Mammary epithelial cell (primary cell): Measurements from ENCODE around the gene ZMYND11.

Experiments
- EZH2 ChIP-seq: IDR thresholded peaks from 2 replicates; pipeline ENCODE4 v1.6.1; 2012; ENCODE audit warnings: low read length, inconsistent platforms, borderline replicate concordance
- TF ChIP-seq, protein P1 (sequence below), 2 donors: IDR thresholded peaks in 1 of 2; conservative IDR thresholded peaks in 1 of 2; 2 replicates each; pipeline ENCODE4 v1.5.1; 2011 to 2012; ENCODE audit warnings: inconsistent platforms in 2 of 2, low read length in 2 of 2, mild to moderate bottlenecking in 2 of 2, control low read depth in 1 of 2, low read depth in 1 of 2; ENCODE audit not compliant: insufficient read depth in 1 of 2; ENCODE audit errors: extremely low read depth in 1 of 2

DNA sequence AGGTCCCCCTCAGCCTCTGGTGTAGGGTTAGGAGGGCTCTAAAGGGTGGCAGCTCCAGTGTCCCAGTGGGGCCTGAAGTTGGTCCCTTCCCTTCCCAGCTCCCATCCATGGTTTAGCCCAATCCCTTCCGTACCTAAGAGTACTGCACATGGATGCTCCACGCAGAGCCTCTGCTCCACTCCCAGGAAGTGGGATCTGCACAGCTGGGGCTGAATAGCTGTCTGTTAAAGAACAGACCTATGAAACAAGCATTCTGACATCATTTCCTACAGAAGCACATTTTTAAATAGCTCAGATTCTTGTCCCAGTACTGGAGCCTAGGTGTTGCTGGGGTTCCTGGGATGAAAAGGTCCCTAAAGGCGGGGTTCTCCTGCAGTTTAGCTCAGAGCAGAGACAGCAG is 135.9 kb downstream of the ZMYND11 start:
- TF ChIP-seq, protein P1, sequence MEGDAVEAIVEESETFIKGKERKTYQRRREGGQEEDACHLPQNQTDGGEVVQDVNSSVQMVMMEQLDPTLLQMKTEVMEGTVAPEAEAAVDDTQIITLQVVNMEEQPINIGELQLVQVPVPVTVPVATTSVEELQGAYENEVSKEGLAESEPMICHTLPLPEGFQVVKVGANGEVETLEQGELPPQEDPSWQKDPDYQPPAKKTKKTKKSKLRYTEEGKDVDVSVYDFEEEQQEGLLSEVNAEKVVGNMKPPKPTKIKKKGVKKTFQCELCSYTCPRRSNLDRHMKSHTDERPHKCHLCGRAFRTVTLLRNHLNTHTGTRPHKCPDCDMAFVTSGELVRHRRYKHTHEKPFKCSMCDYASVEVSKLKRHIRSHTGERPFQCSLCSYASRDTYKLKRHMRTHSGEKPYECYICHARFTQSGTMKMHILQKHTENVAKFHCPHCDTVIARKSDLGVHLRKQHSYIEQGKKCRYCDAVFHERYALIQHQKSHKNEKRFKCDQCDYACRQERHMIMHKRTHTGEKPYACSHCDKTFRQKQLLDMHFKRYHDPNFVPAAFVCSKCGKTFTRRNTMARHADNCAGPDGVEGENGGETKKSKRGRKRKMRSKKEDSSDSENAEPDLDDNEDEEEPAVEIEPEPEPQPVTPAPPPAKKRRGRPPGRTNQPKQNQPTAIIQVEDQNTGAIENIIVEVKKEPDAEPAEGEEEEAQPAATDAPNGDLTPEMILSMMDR (conservative IDR thresholded peaks at IDR 0.05 in 1 of 2, IDR thresholded peaks at IDR 0.05 in 1 of 2; ENCODE audit: extremely low read depth in 1 of 2, insufficient read depth in 1 of 2, low read depth in 1 of 2, low read length in 2 of 2), result no peak
- TF ChIP-seq EZH2, result no peak
